Measurements from ENCODE around the gene IFT20.

GRCh38 chr17:28368915-28369683 is 33.8 kb upstream of the IFT20 start:
- no peak for TF ChIP-seq POLR2A (IDR thresholded peaks at IDR 0.05)
- TF ChIP-seq CTCF (IDR thresholded peaks at IDR 0.05) = no peak
